Vagina (tissue), 2 donors: ENCODE measurements around the gene HSPA2. TPM values are rescaled to one million over a fixed set of nuclear protein-coding genes. Genes with fewer than 3 reads are reported as not detected.
A peak's percentile ranks its signal among the peaks of the same experiment; 100 is the strongest.

ENCODE experiments used
- DNase-seq, 2 donors: peaks; one replicate each; pipeline ENCODE4 v3.0.0-alpha.2; 2017; ENCODE audit errors: extremely low spot score in 2 of 2
- H3K27ac ChIP-seq: fragments of 200-600 bp; sonication (generic); one replicate; pipeline ENCODE4 v1.5.1; 2019
- H3K27me3 ChIP-seq: fragments of 200-600 bp; sonication (generic); one replicate; pipeline ENCODE4 v1.5.1; 2019
- H3K36me3 ChIP-seq, 2 donors: fragments of 200-600 bp; sonication (generic); one replicate each; pipeline ENCODE4 v1.5.1; 2017 to 2019
- H3K4me1 ChIP-seq: fragments of 200-600 bp; sonication (generic); one replicate; pipeline ENCODE4 v1.5.1; 2019
- H3K4me3 ChIP-seq, 2 donors: fragments of 200-600 bp; sonication (generic); 1 replicate in 1 of 2; 2 replicates in 1 of 2; pipeline ENCODE4 v1.5.1; 2016 to 2019
- H3K9me3 ChIP-seq: fragments of 200-600 bp; sonication (generic); one replicate; pipeline ENCODE4 v1.5.1; 2019
- CTCF ChIP-seq, 3 experiments: fragments of 450-650 bp in 2 of 3; fragments of 200-600 bp in 1 of 3; sonication (generic) in 1 of 3; IDR thresholded peaks; one replicate each; pipeline ENCODE4 v1.5.1; 2017 to 2019; ENCODE audit warnings: antibody characterized with exemption in 3 of 3, mild to moderate bottlenecking in 2 of 3, moderate library complexity in 2 of 3
- POLR2A ChIP-seq, 2 donors: fragments of 450-650 bp; IDR thresholded peaks; one replicate each; pipeline ENCODE4 v1.6.1; 2017; ENCODE audit warnings: antibody characterized with exemption in 2 of 2, mild to moderate bottlenecking in 2 of 2, moderate library complexity in 2 of 2
- POLR2AphosphoS5 ChIP-seq, 2 donors: sonication (generic); formaldehyde crosslinking; IDR thresholded peaks; one replicate each; pipeline ENCODE4 v1.9.0; 2017; ENCODE audit warnings: antibody characterized with exemption in 2 of 2, mild to moderate bottlenecking in 2 of 2, low read depth in 1 of 2; ENCODE audit not compliant: insufficient read depth in 1 of 2
- intact Hi-C: fragments of 100-400 bp; cut with DNase I; formaldehyde crosslinking; loops from one replicate; pipeline ENCODE4 v1.15.1; 2023
- total RNA-seq: library from RNA; depleted of rRNA; stranded (reverse); fragments of >200 nt; gene quantifications from one replicate; pipeline ENCODE4 v1.2.3, GENCODE V29; 2016

HSPA2 gene
- total RNA-seq, 1 donor from 2014 or later: 47.4 TPM

- no peak overlapping the region for H3K27ac ChIP-seq
- H3K4me1 ChIP-seq: peaks cover 20% of the 10 kb centered on the region
- intact Hi-C loops: no loop called here
- DNase-seq: no peak
- TF ChIP-seq POLR2A (IDR thresholded peaks at IDR 0.05) (no peak), POLR2AphosphoS5 (IDR thresholded peaks at IDR 0.05; ENCODE audit: insufficient read depth in 1 of 2, low read depth in 1 of 2) (no peak)
- H3K36me3 ChIP-seq: no peaks in the 10 kb centered on the region
- H3K4me3 ChIP-seq: no peak overlapping the region
- no peaks in the 10 kb centered on the region for H3K27me3 ChIP-seq
- H3K9me3 ChIP-seq: no peaks in the 10 kb centered on the region
These were observed 43.8 kb upstream of the HSPA2 start for GRCh38 chr14:64496764-64497163.

GRCh38 chr14:64500088-64500487, 40.5 kb upstream of the HSPA2 start:
- peaks cover 34% of the 10 kb centered on the region for H3K4me1 ChIP-seq
- intact Hi-C loops: no loop called here
- no peaks in the 10 kb centered on the region for H3K36me3 ChIP-seq
- no peak overlapping the region for H3K27ac ChIP-seq
- H3K4me3 ChIP-seq: no peak overlapping the region
- no peak for DNase-seq
- H3K27me3 ChIP-seq: no peaks in the 10 kb centered on the region
- H3K9me3 ChIP-seq: no peaks in the 10 kb centered on the region
- TF ChIP-seq POLR2AphosphoS5 (IDR thresholded peaks at IDR 0.05; ENCODE audit: insufficient read depth in 1 of 2, low read depth in 1 of 2) (no peak), POLR2A (IDR thresholded peaks at IDR 0.05) (no peak)

- peak in 1 of 2 donors; percentile 93 for DNase-seq
- intact Hi-C loops: no loop called here
- Histone ChIP-seq H3K27ac (peak overlapping the region; percentile 94), H3K4me1 (peaks cover 46% of the 10 kb centered on the region), H3K27me3 (no peaks in the 10 kb centered on the region), H3K9me3 (no peaks in the 10 kb centered on the region), H3K36me3 (no peaks in the 10 kb centered on the region), H3K4me3 (peak overlapping the region; percentile 68 to 90)
- TF ChIP-seq POLR2A (IDR thresholded peaks at IDR 0.05): no peak
- TF ChIP-seq POLR2AphosphoS5 (IDR thresholded peaks at IDR 0.05; ENCODE audit: insufficient read depth in 1 of 2, low read depth in 1 of 2): peak; percentile 64 to 66
These were observed 39.0 kb upstream of the HSPA2 start for GRCh38 chr14:64501411-64502171.

- Histone ChIP-seq H3K36me3 (no peaks in the 10 kb centered on the region), H3K4me1 (peaks cover 55% of the 10 kb centered on the region), H3K4me3 (peak overlapping the region; percentile 68 to 90), H3K27ac (peak overlapping the region; percentile 94), H3K27me3 (no peaks in the 10 kb centered on the region), H3K9me3 (no peaks in the 10 kb centered on the region)
- TF ChIP-seq POLR2AphosphoS5 (IDR thresholded peaks at IDR 0.05; ENCODE audit: insufficient read depth in 1 of 2, low read depth in 1 of 2) (no peak), POLR2A (IDR thresholded peaks at IDR 0.05) (no peak), CTCF (IDR thresholded peaks at IDR 0.05) (no peak)
- DNase-seq: no peak
- intact Hi-C loops: no loop called here
These were observed 38.1 kb upstream of the HSPA2 start for GRCh38 chr14:64502456-64502855.

- peaks cover 60% of the 10 kb centered on the region for H3K4me1 ChIP-seq
- no peaks in the 10 kb centered on the region for H3K27me3 ChIP-seq
- DNase-seq: no peak
- intact Hi-C loops: no loop called here
- peak overlapping the region; percentile 94 for H3K27ac ChIP-seq
- TF ChIP-seq POLR2A (IDR thresholded peaks at IDR 0.05) (no peak), CTCF (IDR thresholded peaks at IDR 0.05) (no peak), POLR2AphosphoS5 (IDR thresholded peaks at IDR 0.05; ENCODE audit: insufficient read depth in 1 of 2, low read depth in 1 of 2) (no peak)
- no peaks in the 10 kb centered on the region for H3K9me3 ChIP-seq
- peak overlapping the region; percentile 68 to 90 for H3K4me3 ChIP-seq
- H3K36me3 ChIP-seq: no peaks in the 10 kb centered on the region
These were observed 37.6 kb upstream of the HSPA2 start for GRCh38 chr14:64502887-64503433.

- Histone ChIP-seq H3K27me3 (no peaks in the 10 kb centered on the region), H3K36me3 (no peaks in the 10 kb centered on the region), H3K27ac (peak within 1 kb of the TSS; percentile 94), H3K4me1 (peaks cover 67% of the 10 kb centered on the region), H3K4me3 (peak within 1 kb of the TSS; percentile 68 to 90), H3K9me3 (no peaks in the 10 kb centered on the region)
- TF ChIP-seq CTCF (IDR thresholded peaks at IDR 0.05): no peak
- TF ChIP-seq POLR2AphosphoS5 (IDR thresholded peaks at IDR 0.05; ENCODE audit: insufficient read depth in 1 of 2, low read depth in 1 of 2): peak; percentile 17 to 83
- peak in 1 of 2 donors; percentile 58 for TF ChIP-seq POLR2A (IDR thresholded peaks at IDR 0.05)
- intact Hi-C loops: no loop called here
- DNase-seq: peak in 1 of 2 donors; percentile 95
These were observed 36.9 kb upstream of the HSPA2 start, which contains the start of gene ZBTB25 for GRCh38 chr14:64503434-64504309. TSS of gene ZBTB25 (minus strand) at chr14:64503838. CDS start at chr14:64490533, 13,305 bp downstream.
